H1 (cell line): Measurements from ENCODE around the gene CSGALNACT2. TPM values are rescaled to one million over a fixed set of nuclear protein-coding genes. Genes with fewer than 3 reads are reported as not detected.

Experiments used
- ATF3 ChIP-seq: IDR thresholded peaks from 2 replicates; pipeline ENCODE4 v1.6.1; 2011; ENCODE audit warnings: low read depth, mild to moderate bottlenecking, low read length; ENCODE audit not compliant: insufficient read depth
- CBX8 ChIP-seq: fragments of 300-800, 300-1000 bp; sonication (generic); IDR thresholded peaks from 2 replicates; pipeline ENCODE4 v1.7.1; 2016; ENCODE audit warnings: low read depth, low read length, borderline replicate concordance
- CHD7 ChIP-seq: fragments of 300-600 bp; sonication (generic); IDR thresholded peaks from 2 replicates; pipeline ENCODE4 v1.7.1; 2012; ENCODE audit warnings: low read length, moderate library complexity, mild to moderate bottlenecking, inconsistent platforms; ENCODE audit not compliant: insufficient replicate concordance
- HDAC6 ChIP-seq: IDR thresholded peaks from one replicate; pipeline ENCODE4 v1.7.1; 2012; ENCODE audit warnings: low read depth, mild to moderate bottlenecking, inconsistent platforms, low read length, moderate library complexity
- NANOG ChIP-seq: IDR thresholded peaks from 2 replicates; pipeline ENCODE4 v1.6.1; 2011; ENCODE audit warnings: low read length, low read depth, mild to moderate bottlenecking, inconsistent platforms; ENCODE audit not compliant: insufficient read depth, poor library complexity, severe bottlenecking
- RXRA ChIP-seq: IDR thresholded peaks from 2 replicates; pipeline ENCODE4 v1.6.1; 2011; ENCODE audit warnings: low read depth, mild to moderate bottlenecking, low read length, moderate library complexity; ENCODE audit not compliant: insufficient read depth
- SIRT6 ChIP-seq: IDR thresholded peaks from one replicate; pipeline ENCODE4 v1.7.1; 2012; ENCODE audit warnings: low read length, inconsistent platforms
- SP1 ChIP-seq: IDR thresholded peaks from 2 replicates; pipeline ENCODE4 v1.6.1; 2011; ENCODE audit warnings: low read depth, low read length
- TAF1 ChIP-seq: IDR thresholded peaks from 2 replicates; pipeline ENCODE4 v1.6.1; 2011; ENCODE audit warnings: mild to moderate bottlenecking, low read depth, low read length
- TCF12 ChIP-seq: IDR thresholded peaks from 2 replicates; pipeline ENCODE4 v1.6.1; 2011; ENCODE audit warnings: low read depth, mild to moderate bottlenecking, low read length
- polyA plus RNA-seq, 7 experiments: library from polyadenylated mRNA; depleted of rRNA in 3 of 7; stranded (reverse) in 5 of 7; unstranded in 2 of 7; fragments of >200 nt in 5 of 7; fragments of 200-250 nt in 2 of 7; gene quantifications; 1 replicate in 5 of 7; 2 replicates in 1 of 7; 4 replicates in 1 of 7; pipeline versions ENCODE4 v1.2.1 to v1.2.3, GENCODE V29; 2011 to 2013; ENCODE audit warnings: missing spikeins in 2 of 7, mixed read lengths in 2 of 7
- total RNA-seq: library from RNA; stranded (reverse); fragmentation: NEBNext Ultra II Directional; extraction: Animal tissue kit (Norgen Biotek cat#: 25700); gene quantifications from 2 replicates; pipeline ENCODE4 v1.2.1, GENCODE V29; 2021

CSGALNACT2 gene
- total and polyA plus RNA-seq, 2 of the 8 experiments (the other 6 are each of a cell fraction or from before 2014, with no cell fraction given) = 2.6 to 5.3 TPM

- no peak for TF ChIP-seq CHD7
- TF ChIP-seq RXRA = no peak
- no peak for TF ChIP-seq TCF12
- no peak for TF ChIP-seq SP1
- TF ChIP-seq HDAC6 = no peak
- no peak for TF ChIP-seq ATF3
- TF ChIP-seq TAF1 = no peak
- TF ChIP-seq SIRT6 = no peak
- TF ChIP-seq NANOG = no peak
- TF ChIP-seq CBX8 = no peak
These were observed 24.8 kb upstream of the CSGALNACT2 start (continued) for GRCh38 chr10:43113201-43114087.
